Skeletal muscle tissue (tissue), 4 donors: ENCODE data around the gene ASTE1. TPM values are rescaled to one million over a fixed set of nuclear protein-coding genes. Genes with fewer than 3 reads are reported as not detected.
"Not testable (repeated sequence)": the region's sequence is repeated elsewhere in the genome, so short reads cannot be mapped to it uniquely, and the experiment has no call there.

Experiments
- H3K27ac ChIP-seq: one replicate; pipeline ENCODE4 v1.7.0; 2013; ENCODE audit warnings: mild to moderate bottlenecking, low read depth, low read length, inconsistent platforms
- H3K27me3 ChIP-seq, 3 donors: one replicate each; pipeline ENCODE4 v1.7.0; 2013; ENCODE audit warnings: low read length in 3 of 3; ENCODE audit not compliant: control insufficient read depth in 3 of 3, insufficient read depth in 3 of 3
- H3K36me3 ChIP-seq, 3 donors: one replicate each; pipeline ENCODE4 v1.7.0; 2013; ENCODE audit warnings: low read length in 3 of 3; ENCODE audit not compliant: control insufficient read depth in 3 of 3, insufficient read depth in 3 of 3
- H3K4me1 ChIP-seq, 3 donors: one replicate each; pipeline ENCODE4 v1.7.0; 2013; ENCODE audit warnings: low read length in 3 of 3, mild to moderate bottlenecking in 3 of 3; ENCODE audit not compliant: control insufficient read depth in 3 of 3, insufficient read depth in 3 of 3
- H3K4me3 ChIP-seq, 3 donors: one replicate each; pipeline ENCODE4 v1.7.0; 2013; ENCODE audit warnings: low read length in 3 of 3
- H3K9ac ChIP-seq, 3 donors: one replicate each; pipeline ENCODE4 v1.7.0; 2013; ENCODE audit warnings: low read length in 3 of 3, mild to moderate bottlenecking in 3 of 3, moderate library complexity in 2 of 3, low read depth in 1 of 3
- H3K9me3 ChIP-seq, 3 donors: one replicate each; pipeline ENCODE4 v1.7.0; 2013; ENCODE audit warnings: low read length in 3 of 3; ENCODE audit not compliant: control insufficient read depth in 3 of 3
- total RNA-seq: library from RNA; depleted of rRNA; stranded (reverse); fragments of >200 nt; gene quantifications from one replicate; pipeline ENCODE4 v1.2.3, GENCODE V29; 2014
- donor health status: Osteomylitis.

ASTE1 gene
- total RNA-seq, 1 donor from 2014 or later: 5.2 TPM

GRCh38 chr3:131042271-131042985 is 15.8 kb upstream of the ASTE1 start:
- H3K9me3 ChIP-seq, H3K9ac ChIP-seq, H3K27me3 ChIP-seq, H3K36me3 ChIP-seq, H3K4me1 ChIP-seq, H3K27ac ChIP-seq, H3K4me3 ChIP-seq: not testable (repeated sequence)

GRCh38 chr3:131038326-131038725 is 11.7 kb upstream of the ASTE1 start:
- Histone ChIP-seq H3K9ac (no peak overlapping the region), H3K27me3 (no peaks in the 10 kb centered on the region), H3K27ac (no peak overlapping the region), H3K4me3 (no peak overlapping the region), H3K9me3 (no peaks in the 10 kb centered on the region), H3K4me1 (no peaks in the 10 kb centered on the region), H3K36me3 (no peaks in the 10 kb centered on the region)

GRCh38 chr3:131036986-131037385 is 10.4 kb upstream of the ASTE1 start:
- Histone ChIP-seq H3K27me3 (no peaks in the 10 kb centered on the region), H3K27ac (no peak overlapping the region), H3K4me3 (no peak overlapping the region), H3K9ac (no peak overlapping the region), H3K4me1 (no peaks in the 10 kb centered on the region), H3K9me3 (no peaks in the 10 kb centered on the region), H3K36me3 (no peaks in the 10 kb centered on the region)

GRCh38 chr3:131036200-131036816 is 9.7 kb upstream of the ASTE1 start:
- Histone ChIP-seq H3K27ac (no peak overlapping the region), H3K36me3 (no peaks in the 10 kb centered on the region)

GRCh38 chr3:131033480-131034080 is 7.0 kb upstream of the ASTE1 start:
- Histone ChIP-seq H3K27me3 (no peaks in the 10 kb centered on the region), H3K9me3 (no peaks in the 10 kb centered on the region), H3K36me3 (peaks cover 0 to 3% (median 0%) of the 10 kb centered on the region in 3 donors), H3K9ac (no peak overlapping the region), H3K4me3 (no peak overlapping the region), H3K4me1 (no peaks in the 10 kb centered on the region), H3K27ac (no peak overlapping the region)

More at GRCh38 chr3:131036200-131036816, 9.7 kb upstream of the ASTE1 start:
- no peaks in the 10 kb centered on the region for H3K9me3 ChIP-seq
- H3K9ac ChIP-seq: no peak overlapping the region
- H3K27me3 ChIP-seq: no peaks in the 10 kb centered on the region
- H3K4me1 ChIP-seq: no peaks in the 10 kb centered on the region
- no peak overlapping the region for H3K4me3 ChIP-seq

- H3K9ac ChIP-seq: peak overlapping the region in 1 of 3 donors; percentile 33
- H3K36me3 ChIP-seq: peaks cover 0 to 3% (median 0%) of the 10 kb centered on the region in 3 donors
- no peak overlapping the region for H3K27ac ChIP-seq
- no peaks in the 10 kb centered on the region for H3K9me3 ChIP-seq
- no peak overlapping the region for H3K4me3 ChIP-seq
- H3K4me1 ChIP-seq: peaks cover 0 to 5% (median 4%) of the 10 kb centered on the region in 3 donors
- no peaks in the 10 kb centered on the region for H3K27me3 ChIP-seq
These were observed 5.0 kb upstream of the ASTE1 start for GRCh38 chr3:131031660-131032059.

GRCh38 chr3:131028844-131029243 is 2.2 kb upstream of the ASTE1 start:
- H3K36me3 ChIP-seq: peaks cover 0 to 9% (median 0%) of the 10 kb centered on the region in 3 donors
- no peaks in the 10 kb centered on the region for H3K27me3 ChIP-seq
- no peaks in the 10 kb centered on the region for H3K9me3 ChIP-seq
- H3K4me3 ChIP-seq: no peak overlapping the region
- H3K4me1 ChIP-seq: peaks cover 4 to 17% (median 16%) of the 10 kb centered on the region in 3 donors
- no peak overlapping the region for H3K9ac ChIP-seq
- no peak overlapping the region for H3K27ac ChIP-seq

- H3K9me3 ChIP-seq: no peaks in the 10 kb centered on the region
- no peak overlapping the region for H3K9ac ChIP-seq
- H3K27ac ChIP-seq: no peak overlapping the region
- H3K4me1 ChIP-seq: peaks cover 4 to 21% (median 17%) of the 10 kb centered on the region in 3 donors
- no peaks in the 10 kb centered on the region for H3K27me3 ChIP-seq
- peak overlapping the region; percentile 95 to 98 (median 97) for H3K4me3 ChIP-seq
- H3K36me3 ChIP-seq: peaks cover 0 to 10% (median 0%) of the 10 kb centered on the region in 3 donors
These were observed 1.1 kb downstream of the ASTE1 start for GRCh38 chr3:131025539-131025938.

GRCh38 chr3:131020122-131020693 is 6.4 kb downstream of the ASTE1 start:
- H3K27me3 ChIP-seq: no peaks in the 10 kb centered on the region
- H3K27ac ChIP-seq: no peak overlapping the region
- H3K4me1 ChIP-seq: peaks cover 0 to 5% (median under 1%) of the 10 kb centered on the region in 3 donors
- H3K36me3 ChIP-seq: peaks cover 2 to 28% (median 19%) of the 10 kb centered on the region in 3 donors
- H3K9me3 ChIP-seq: no peaks in the 10 kb centered on the region
- H3K9ac ChIP-seq: no peak overlapping the region
- no peak overlapping the region for H3K4me3 ChIP-seq

- Histone ChIP-seq H3K9ac (no peak overlapping the region), H3K4me3 (no peak overlapping the region), H3K36me3 (peaks cover 2 to 35% (median 26%) of the 10 kb centered on the region in 3 donors), H3K4me1 (peaks cover 0 to 5% (median 0%) of the 10 kb centered on the region in 3 donors), H3K9me3 (no peaks in the 10 kb centered on the region), H3K27ac (no peak overlapping the region), H3K27me3 (no peaks in the 10 kb centered on the region)
These were observed 7.7 kb downstream of the ASTE1 start for GRCh38 chr3:131018970-131019369.
